ENCODE data around the gene SLC22A23.

DNA sequence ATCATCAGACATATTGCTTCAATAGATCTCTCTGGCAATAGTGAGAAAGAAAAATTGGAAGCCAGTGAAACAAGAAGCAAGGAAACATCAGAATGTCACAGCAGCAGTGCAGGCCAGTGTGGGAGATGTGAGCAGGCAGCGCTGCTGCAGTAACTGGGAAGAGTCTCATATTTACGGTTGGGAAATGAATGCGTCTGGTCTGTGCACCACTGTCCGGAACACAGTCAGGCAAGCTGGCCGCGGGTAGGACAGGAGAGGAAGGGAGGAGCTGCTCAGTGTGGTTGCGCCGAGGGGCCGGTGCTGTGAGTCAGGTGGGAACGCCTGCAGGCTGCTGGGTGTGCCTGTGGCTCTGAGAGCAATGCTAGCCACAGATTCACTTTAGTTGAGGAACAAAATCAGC is 204.5 kb downstream of the SLC22A23 start:
- TF ChIP-seq EZH2 (IDR thresholded peaks at IDR 0.05; ENCODE audit: insufficient read depth, poor library complexity, severe bottlenecking) (no peak), EZH2phosphoT487 (IDR thresholded peaks at IDR 0.05; ENCODE audit: insufficient read depth, low read depth) (no peak)
